DOHH2 (cell line): ENCODE results near the gene SCUBE3.

ENCODE experiments used
- H3F3A ChIP-seq: fragments of 200-600 bp; sonication (generic), shearing (Covaris generic); 2 replicates; pipeline ENCODE4 v1.6.0; 2016; ENCODE audit warnings: antibody characterized with exemption, mild to moderate bottlenecking; ENCODE audit not compliant: control insufficient read depth, insufficient read depth
- H3K27ac ChIP-seq: fragments of 200-600 bp; sonication (generic); 2 replicates; pipeline ENCODE4 v1.5.1; 2014; ENCODE audit warnings: low read depth, mild to moderate bottlenecking, low read length, moderate library complexity
- H3K27me3 ChIP-seq: fragments of 200-600 bp; sonication (generic); 2 replicates; pipeline ENCODE4 v1.6.1; 2014; ENCODE audit warnings: mild to moderate bottlenecking, low read length, mixed read lengths; ENCODE audit not compliant: control insufficient read depth
- H3K36me3 ChIP-seq: fragments of 200-600 bp; sonication (generic); 2 replicates; pipeline ENCODE4 v1.6.1; 2014; ENCODE audit warnings: mild to moderate bottlenecking, low read length, moderate library complexity, mixed read lengths; ENCODE audit not compliant: control insufficient read depth
- H3K4me1 ChIP-seq: fragments of 200-600 bp; sonication (generic); 2 replicates; pipeline ENCODE4 v1.6.1; 2014; ENCODE audit warnings: mild to moderate bottlenecking, low read length, mixed read lengths; ENCODE audit not compliant: control insufficient read depth
- H3K4me2 ChIP-seq: fragments of 200-600 bp; sonication (generic); 2 replicates; pipeline ENCODE4 v1.6.0; 2014; ENCODE audit warnings: mild to moderate bottlenecking, low read length, moderate library complexity
- H3K4me3 ChIP-seq: fragments of 200-600 bp; sonication (generic); 2 replicates; pipeline ENCODE4 v1.5.1; 2014; ENCODE audit warnings: mild to moderate bottlenecking, low read length, mixed read lengths
- H3K79me2 ChIP-seq: fragments of 200-600 bp; sonication (generic); 2 replicates; pipeline ENCODE4 v1.6.1; 2014; ENCODE audit warnings: mild to moderate bottlenecking, low read length, mixed read lengths; ENCODE audit not compliant: control insufficient read depth
- H3K9me2 ChIP-seq: fragments of 200-600 bp; sonication (generic); replicated peaks from 2 replicates; pipeline ENCODE4 v1.6.1; 2014; ENCODE audit warnings: mild to moderate bottlenecking, low read length, mixed read lengths; ENCODE audit not compliant: control insufficient read depth
- H3K9me3 ChIP-seq: fragments of 200-600 bp; sonication (generic); 2 replicates; pipeline ENCODE4 v1.6.1; 2014; ENCODE audit warnings: antibody characterized with exemption, low read length, mixed read lengths; ENCODE audit not compliant: control insufficient read depth, insufficient read depth
- H4K20me1 ChIP-seq: fragments of 200-600 bp; sonication (generic); 2 replicates; pipeline ENCODE4 v1.6.0; 2014; ENCODE audit warnings: low read depth, mild to moderate bottlenecking, antibody characterized with exemption, low read length, moderate library complexity; ENCODE audit not compliant: control insufficient read depth, insufficient read depth
- CTCF ChIP-seq: fragments of 200-600 bp; sonication (generic); IDR thresholded peaks from one replicate; pipeline ENCODE4 v1.5.1; 2014; ENCODE audit warnings: antibody characterized with exemption, mild to moderate bottlenecking, low read depth, low read length; ENCODE audit not compliant: poor library complexity, severe bottlenecking
- EZH2phosphoT487 ChIP-seq: fragments of 200-600 bp; sonication (generic); IDR thresholded peaks from 2 replicates; pipeline ENCODE4 v1.6.1; 2017; ENCODE audit warnings: borderline replicate concordance, mild to moderate bottlenecking, antibody characterized with exemption, low read length, moderate library complexity, mixed read lengths

The SCUBE3 gene

GRCh38 chr6:35287671-35288396 is 74.1 kb downstream of the SCUBE3 start:
- H3K27ac ChIP-seq: no peak overlapping the region
- no peak overlapping the region for H3K4me2 ChIP-seq

GRCh38 chr6:35288834-35289233 is 75.1 kb downstream of the SCUBE3 start:
- Histone ChIP-seq H3K79me2 (no peaks in the 10 kb centered on the region), H4K20me1 (no peaks in the 10 kb centered on the region), H3K4me2 (no peak overlapping the region), H3K27ac (no peak overlapping the region), H3K27me3 (no peaks in the 10 kb centered on the region), H3K4me3 (no peak overlapping the region), H3K36me3 (peaks cover 58% of the 10 kb centered on the region), H3F3A (no peaks in the 10 kb centered on the region), H3K9me2 (no peaks in the 10 kb centered on the region), H3K9me3 (no peaks in the 10 kb centered on the region), H3K4me1 (peaks cover 15% of the 10 kb centered on the region)
- TF ChIP-seq CTCF: no peak
- no peak for TF ChIP-seq EZH2phosphoT487

More at GRCh38 chr6:35287671-35288396, 74.1 kb downstream of the SCUBE3 start:
- Histone ChIP-seq H3K9me3 (no peaks in the 10 kb centered on the region), H3K27me3 (no peaks in the 10 kb centered on the region), H3K9me2 (no peaks in the 10 kb centered on the region), H3K4me1 (peaks cover 13% of the 10 kb centered on the region), H3K79me2 (no peaks in the 10 kb centered on the region), H3K36me3 (peaks cover 59% of the 10 kb centered on the region), H3F3A (no peaks in the 10 kb centered on the region), H4K20me1 (no peaks in the 10 kb centered on the region), H3K4me3 (no peak overlapping the region)
- TF ChIP-seq EZH2phosphoT487: no peak
- no peak for TF ChIP-seq CTCF

- Histone ChIP-seq H3K4me1 (peaks cover 15% of the 10 kb centered on the region), H3K9me3 (no peaks in the 10 kb centered on the region), H3K27me3 (no peaks in the 10 kb centered on the region), H3K36me3 (peaks cover 60% of the 10 kb centered on the region), H3K79me2 (no peaks in the 10 kb centered on the region), H3K27ac (no peak overlapping the region), H3K9me2 (no peaks in the 10 kb centered on the region), H3K4me2 (no peak overlapping the region), H3K4me3 (no peak overlapping the region), H3F3A (no peaks in the 10 kb centered on the region), H4K20me1 (no peaks in the 10 kb centered on the region)
- TF ChIP-seq EZH2phosphoT487 (no peak), CTCF (no peak)
These were observed 77.7 kb downstream of the SCUBE3 start for GRCh38 chr6:35291491-35291890.
